Endothelial cell of umbilical vein (primary cell): Measurements from ENCODE around the gene CCDC82. TPM values are rescaled to one million over a fixed set of nuclear protein-coding genes. Genes with fewer than 3 reads are reported as not detected.

ENCODE experiments used
- BruUV-seq: library from RNA; stranded (reverse); fragments of 400-500 nt; replicated peaks from 2 replicates; lab custom pipeline; 2021; lab: Mats Ljungman, UMichigan
- CTCF ChIA-PET: fragments of 300-600, 350-600 bp; sonication (Branson Sonifier 250); formaldehyde crosslinking; loops from one replicate; lab custom pipeline; 2021; ENCODE audit warnings: antibody characterized with exemption, inconsistent platforms; lab: Charles Lee
- POLR2A ChIA-PET: fragments of 300-600, 350-600 bp; sonication (Branson Sonifier 250); formaldehyde crosslinking; loops from one replicate; lab custom pipeline; 2021; ENCODE audit warnings: antibody characterized with exemption, inconsistent platforms; lab: Charles Lee
- DNase-seq: peaks from one replicate; pipeline ENCODE4 v3.0.0-alpha.2; 2011; ENCODE audit warnings: low read depth, low spot score
- FAIRE-seq: peaks from 2 replicates; lab custom pipeline; 2011; peaks lifted over from hg19 to GRCh38; lab: Jason Lieb, UNC
- H2AFZ ChIP-seq: 2 replicates; pipeline ENCODE4 v1.6.0; 2012; ENCODE audit warnings: low read depth, low read length, control low read depth, inconsistent platforms
- H3K27ac ChIP-seq: 2 replicates; pipeline ENCODE4 v1.5.1; 2011; ENCODE audit warnings: low read depth, mild to moderate bottlenecking, control low read depth, low read length, moderate library complexity; ENCODE audit not compliant: insufficient read depth
- H3K27me3 ChIP-seq, 2 experiments: 2 replicates each; pipeline versions ENCODE4 v1.6.0 to v1.6.1; 2011; ENCODE audit warnings: low read length in 2 of 2, mixed read lengths in 1 of 2; ENCODE audit not compliant: control insufficient read depth in 2 of 2, insufficient read depth in 2 of 2
- H3K36me3 ChIP-seq, 2 experiments: 2 replicates in 1 of 2; 3 replicates in 1 of 2; pipeline ENCODE4 v1.5.1; 2011; ENCODE audit warnings: low read length in 2 of 2, mild to moderate bottlenecking in 1 of 2, moderate library complexity in 1 of 2; ENCODE audit not compliant: control insufficient read depth in 2 of 2, insufficient read depth in 2 of 2; ENCODE audit errors: extremely low read depth in 1 of 2
- H3K4me1 ChIP-seq: 3 replicates; pipeline ENCODE4 v1.5.1; 2011; ENCODE audit warnings: mild to moderate bottlenecking, low read length; ENCODE audit not compliant: control insufficient read depth, insufficient read depth; ENCODE audit errors: extremely low read depth
- H3K4me2 ChIP-seq: 2 replicates; pipeline ENCODE4 v1.6.1; 2011; ENCODE audit warnings: low read length, control low read depth, mixed read lengths; ENCODE audit not compliant: insufficient read depth
- H3K4me3 ChIP-seq, 3 experiments: fragments of 200-600 bp in 1 of 3; sonication (generic), shearing (Covaris generic) in 1 of 3; replicated peaks in 1 of 3; 2 replicates each; pipeline ENCODE4 v1.5.1; 2011 to 2016; ENCODE audit warnings: control low read depth in 3 of 3, low read length in 3 of 3, mild to moderate bottlenecking in 2 of 3, inconsistent platforms in 1 of 3, low read depth in 1 of 3, moderate library complexity in 1 of 3; ENCODE audit not compliant: insufficient read depth in 1 of 3
- H3K79me2 ChIP-seq: 2 replicates; pipeline ENCODE4 v1.6.0; 2012; ENCODE audit warnings: low read length, inconsistent platforms; ENCODE audit not compliant: control insufficient read depth, insufficient read depth
- H3K9ac ChIP-seq: replicated peaks from 2 replicates; pipeline ENCODE3; 2011; ENCODE audit warnings: low read length, control low read depth; ENCODE audit not compliant: insufficient read depth; ENCODE audit errors: extremely low read depth
- H3K9me1 ChIP-seq: replicated peaks from 3 replicates; pipeline ENCODE4 v1.6.0; 2011; ENCODE audit warnings: mild to moderate bottlenecking, low read length; ENCODE audit not compliant: control insufficient read depth, insufficient read depth; ENCODE audit errors: extremely low read depth
- H3K9me3 ChIP-seq: replicated peaks from 2 replicates; pipeline ENCODE4 v1.5.1; 2012; ENCODE audit warnings: low read length, inconsistent platforms; ENCODE audit not compliant: control insufficient read depth, insufficient read depth
- H4K20me1 ChIP-seq: replicated peaks from 2 replicates; pipeline ENCODE3; 2011; ENCODE audit warnings: mild to moderate bottlenecking, low read length; ENCODE audit not compliant: control insufficient read depth, insufficient read depth; ENCODE audit errors: extremely low read depth
- EZH2 ChIP-seq: IDR thresholded peaks from 2 replicates; pipeline ENCODE4 v1.6.1; 2012; ENCODE audit warnings: borderline replicate concordance, low read depth, mild to moderate bottlenecking, moderate library complexity, low read length, inconsistent platforms; ENCODE audit not compliant: severe bottlenecking
- FOS ChIP-seq: IDR thresholded peaks from 2 replicates; pipeline ENCODE4 v1.6.1; 2011; ENCODE audit warnings: mild to moderate bottlenecking, low read length, moderate library complexity, borderline replicate concordance; ENCODE audit not compliant: insufficient read depth
- GATA2 ChIP-seq: IDR thresholded peaks from 2 replicates; pipeline ENCODE4 v1.7.0; 2011; ENCODE audit warnings: low read depth, mild to moderate bottlenecking, moderate library complexity, mixed read lengths, low read length; ENCODE audit not compliant: insufficient read length, insufficient read depth
- JUN ChIP-seq: IDR thresholded peaks from 2 replicates; pipeline ENCODE4 v1.6.1; 2011; ENCODE audit warnings: borderline replicate concordance, low read depth; ENCODE audit not compliant: insufficient read length, insufficient read depth
- MYC ChIP-seq: IDR thresholded peaks from one replicate; pipeline ENCODE4 v1.6.1; 2011; ENCODE audit warnings: mild to moderate bottlenecking, low read depth, low read length
- POLR2A ChIP-seq: IDR thresholded peaks from 2 replicates; pipeline ENCODE4 v1.6.1; 2012; ENCODE audit warnings: low read depth, mild to moderate bottlenecking, control low read depth, low read length
- POLR2AphosphoS5 ChIP-seq: IDR thresholded peaks from 2 replicates; pipeline ENCODE4 v1.6.1; 2012; ENCODE audit warnings: low read depth, mild to moderate bottlenecking, control low read depth, low read length, moderate library complexity; ENCODE audit not compliant: insufficient read depth
- dilution Hi-C: fragments of 300-500 bp; cut with MboI; formaldehyde crosslinking; loops from one replicate; pipeline ENCODE4 v1.15.0; 2019; ENCODE audit warnings: low sequenced_read_pairs; ENCODE audit not compliant: extremely low pct_ligation_motif_present
- intact Hi-C: fragments of 100-400 bp; cut with micrococcal nuclease; formaldehyde crosslinking; loops from one replicate; pipeline ENCODE4 v1.10.0; 2022
- polyA plus RNA-seq, 4 experiments: library from polyadenylated mRNA; depleted of rRNA in 3 of 4; stranded (reverse) in 3 of 4; unstranded in 1 of 4; fragments of >200 nt; gene quantifications; 2 replicates each; pipeline versions ENCODE4 v1.2.1 to v1.2.3, GENCODE V29; 2011 to 2012; ENCODE audit warnings: missing spikeins in 1 of 4
- total RNA-seq: library from RNA; stranded (reverse); gene quantifications from 2 replicates; pipeline ENCODE4 v1.2.3, GENCODE V29; 2021
- TF ChIP-seq, protein P1 (sequence below), 2 donors: IDR thresholded peaks; 1 replicate in 1 of 2; 2 replicates in 1 of 2; pipeline ENCODE4 v1.5.1; 2011; ENCODE audit warnings: low read length in 2 of 2, mild to moderate bottlenecking in 2 of 2, moderate library complexity in 2 of 2, control low read depth in 1 of 2, inconsistent platforms in 1 of 2, low read depth in 1 of 2; ENCODE audit not compliant: insufficient read depth in 1 of 2; ENCODE audit errors: extremely low read depth in 1 of 2
- TF ChIP-seq, protein P2 (sequence below): IDR thresholded peaks from 2 replicates; pipeline ENCODE4 v1.6.1; 2011; ENCODE audit not compliant: insufficient read depth, insufficient read length

The CCDC82 gene
- total and polyA plus RNA-seq, 2 donors (not counting 3 experiments of a cell fraction or from before 2014, with no cell fraction given): 8.1 to 33.4 TPM

DNA sequence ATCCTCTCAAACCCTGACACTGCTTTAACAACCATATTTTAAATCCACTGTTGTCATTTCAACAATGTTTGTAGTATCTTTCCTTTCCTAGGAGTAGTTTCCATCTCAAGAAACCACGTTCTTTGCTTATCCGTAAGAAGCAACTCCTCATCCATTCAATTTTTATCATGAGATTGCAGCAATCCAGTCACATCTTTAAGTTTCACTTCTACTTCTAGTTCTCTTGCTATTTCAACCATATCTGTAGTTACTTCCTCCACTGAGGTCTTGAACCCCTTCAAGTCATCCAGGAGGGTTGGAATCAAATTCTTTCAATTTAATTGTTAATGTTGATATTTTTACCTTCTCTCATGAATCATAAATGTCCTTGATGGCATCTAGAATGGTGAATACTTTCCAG is 22.4 kb downstream of the CCDC82 start:
- ChIA-PET CTCF (no interaction called here), POLR2A (no interaction called here)
- Histone ChIP-seq H3K9ac (no peak overlapping the region), H3K4me1 (no peaks in the 10 kb centered on the region), H3K36me3 (peaks cover 0 to 5% of the 10 kb centered on the region in 2 experiments), H3K79me2 (no peaks in the 10 kb centered on the region), H4K20me1 (no peaks in the 10 kb centered on the region), H3K27me3 (no peaks in the 10 kb centered on the region), H3K4me2 (no peak overlapping the region), H3K9me3 (no peaks in the 10 kb centered on the region), H3K27ac (no peak overlapping the region), H3K4me3 (no peak overlapping the region), H3K9me1 (no peaks in the 10 kb centered on the region), H2AFZ (no peak overlapping the region)
- TF ChIP-seq GATA2 (no peak), POLR2A (no peak), POLR2AphosphoS5 (no peak), MYC (no peak), FOS (no peak), EZH2 (no peak), JUN (no peak)
- TF ChIP-seq, protein P1, sequence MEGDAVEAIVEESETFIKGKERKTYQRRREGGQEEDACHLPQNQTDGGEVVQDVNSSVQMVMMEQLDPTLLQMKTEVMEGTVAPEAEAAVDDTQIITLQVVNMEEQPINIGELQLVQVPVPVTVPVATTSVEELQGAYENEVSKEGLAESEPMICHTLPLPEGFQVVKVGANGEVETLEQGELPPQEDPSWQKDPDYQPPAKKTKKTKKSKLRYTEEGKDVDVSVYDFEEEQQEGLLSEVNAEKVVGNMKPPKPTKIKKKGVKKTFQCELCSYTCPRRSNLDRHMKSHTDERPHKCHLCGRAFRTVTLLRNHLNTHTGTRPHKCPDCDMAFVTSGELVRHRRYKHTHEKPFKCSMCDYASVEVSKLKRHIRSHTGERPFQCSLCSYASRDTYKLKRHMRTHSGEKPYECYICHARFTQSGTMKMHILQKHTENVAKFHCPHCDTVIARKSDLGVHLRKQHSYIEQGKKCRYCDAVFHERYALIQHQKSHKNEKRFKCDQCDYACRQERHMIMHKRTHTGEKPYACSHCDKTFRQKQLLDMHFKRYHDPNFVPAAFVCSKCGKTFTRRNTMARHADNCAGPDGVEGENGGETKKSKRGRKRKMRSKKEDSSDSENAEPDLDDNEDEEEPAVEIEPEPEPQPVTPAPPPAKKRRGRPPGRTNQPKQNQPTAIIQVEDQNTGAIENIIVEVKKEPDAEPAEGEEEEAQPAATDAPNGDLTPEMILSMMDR (IDR thresholded peaks at IDR 0.05; ENCODE audit: extremely low read depth in 1 of 2, insufficient read depth in 1 of 2, low read depth in 1 of 2, low read length in 2 of 2): no peak
- TF ChIP-seq, protein P2, sequence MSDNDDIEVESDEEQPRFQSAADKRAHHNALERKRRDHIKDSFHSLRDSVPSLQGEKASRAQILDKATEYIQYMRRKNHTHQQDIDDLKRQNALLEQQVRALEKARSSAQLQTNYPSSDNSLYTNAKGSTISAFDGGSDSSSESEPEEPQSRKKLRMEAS: no peak
- intact Hi-C loops (no loop called here), dilution Hi-C loops (no loop called here)
- DNase-seq (no peak), FAIRE-seq (no peak)
- BruUV-seq: no TSS peak
